Measurements from ENCODE around the gene EPO. TPM values are rescaled to one million over a fixed set of nuclear protein-coding genes. Genes with fewer than 3 reads are reported as not detected.

EPO gene
- total and polyA plus RNA-seq, 2 of the 8 experiments (the other 6 are each of a cell fraction or from before 2014, with no cell fraction given) = 0.42 to 0.95 TPM

DNA sequence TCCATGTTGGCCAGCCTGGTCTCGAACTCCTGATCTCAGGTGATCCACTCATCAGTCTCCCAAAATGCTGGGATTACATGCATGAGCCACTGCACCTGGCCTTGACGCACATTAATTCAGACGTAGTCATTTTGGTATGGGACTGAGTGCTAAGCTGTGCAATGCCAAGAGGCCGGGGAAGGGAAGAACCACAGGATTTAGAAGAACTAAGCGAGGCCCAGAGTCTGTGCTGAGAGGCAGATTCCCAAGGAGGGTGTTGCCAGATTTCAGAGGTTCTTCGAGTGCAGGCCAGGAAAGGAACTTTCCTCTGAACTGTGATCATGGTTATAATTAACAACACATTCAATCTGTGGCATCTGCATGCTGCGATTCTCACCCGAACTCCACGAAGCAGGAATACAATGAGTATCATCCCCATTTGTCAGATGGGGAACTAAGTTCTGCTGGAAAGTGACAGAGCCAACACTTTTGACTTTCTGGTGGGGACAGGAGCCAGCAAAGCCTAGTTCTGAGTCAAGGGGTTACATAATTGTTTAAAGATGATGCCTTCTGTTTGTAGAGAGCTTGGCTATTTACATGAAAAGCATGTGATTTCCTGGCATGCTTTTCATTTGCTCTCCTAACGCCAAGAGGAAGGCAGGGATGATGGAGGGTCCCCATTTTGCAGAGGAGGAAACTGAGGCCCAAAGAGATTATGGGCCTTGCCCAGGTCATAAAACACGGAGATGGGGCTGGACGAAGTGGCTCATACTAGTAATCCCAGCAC, 6.9 kb downstream of the EPO start (continued):
- TF ChIP-seq SAP30 (IDR thresholded peaks at IDR 0.05; ENCODE audit: insufficient read depth, insufficient replicate concordance, low read length) = no peak
- TF ChIP-seq NANOG (IDR thresholded peaks at IDR 0.05; ENCODE audit: insufficient read depth, low read depth, low read length, poor library complexity, severe bottlenecking) = no peak

Data from H1 (cell line).